HG03108 (cell line): ENCODE measurements around the gene MORN3.
A peak's percentile ranks its signal among the peaks of the same experiment; 100 is the strongest.
"Not testable (repeated sequence)": the region's sequence is repeated elsewhere in the genome, so short reads cannot be mapped to it uniquely, and the experiment has no call there.

ENCODE experiments used
- ATAC-seq: cut with Tn5 transposase; IDR thresholded peaks from one replicate; pipeline ENCODE4 v1.9.1; 2021; ENCODE audit warnings: moderate library complexity; ENCODE audit not compliant: unreplicated experiment

The MORN3 gene

GRCh38 chr12:121641343-121641630 is 28.2 kb downstream of the MORN3 start:
- no peak for ATAC-seq

GRCh38 chr12:121638298-121639202 is 30.9 kb downstream of the MORN3 start:
- no peak for ATAC-seq

DNA sequence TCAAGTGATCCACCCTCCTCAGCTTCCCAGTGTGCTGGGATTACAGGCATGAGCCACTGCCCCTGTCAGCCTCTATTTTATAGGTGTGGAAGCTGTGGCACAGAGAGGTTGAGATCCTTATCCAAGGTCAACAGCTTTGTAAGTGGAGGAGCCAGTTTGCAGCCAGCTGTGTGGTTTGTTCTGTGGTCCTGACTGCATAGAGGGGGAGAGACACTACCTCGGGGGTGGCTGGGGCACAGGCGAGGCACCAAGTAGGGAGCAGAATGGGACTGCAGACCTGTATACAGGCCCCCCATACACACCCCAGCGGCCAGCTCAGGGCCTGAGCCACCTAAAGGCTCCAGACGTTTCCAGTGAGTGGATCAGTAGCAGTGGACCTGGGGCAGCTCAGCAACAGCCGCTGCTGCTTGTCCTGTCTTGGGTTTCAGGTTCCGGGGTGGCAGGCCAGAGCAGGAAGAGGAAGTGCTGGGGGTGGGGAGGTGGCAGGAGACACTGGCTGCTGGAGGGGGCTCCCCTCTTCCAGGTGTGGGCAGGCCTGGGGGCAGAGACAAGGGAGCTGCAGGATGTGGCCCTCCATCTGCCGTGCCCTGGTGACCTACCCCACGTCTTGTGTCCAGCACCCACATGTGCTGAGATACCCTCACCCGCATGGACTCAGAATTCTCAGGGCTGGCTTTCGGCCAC is 32.1 kb downstream of the MORN3 start:
- peak; percentile 81 for ATAC-seq

GRCh38 chr12:121634836-121635235 is 34.6 kb downstream of the MORN3 start:
- ATAC-seq = no peak

DNA sequence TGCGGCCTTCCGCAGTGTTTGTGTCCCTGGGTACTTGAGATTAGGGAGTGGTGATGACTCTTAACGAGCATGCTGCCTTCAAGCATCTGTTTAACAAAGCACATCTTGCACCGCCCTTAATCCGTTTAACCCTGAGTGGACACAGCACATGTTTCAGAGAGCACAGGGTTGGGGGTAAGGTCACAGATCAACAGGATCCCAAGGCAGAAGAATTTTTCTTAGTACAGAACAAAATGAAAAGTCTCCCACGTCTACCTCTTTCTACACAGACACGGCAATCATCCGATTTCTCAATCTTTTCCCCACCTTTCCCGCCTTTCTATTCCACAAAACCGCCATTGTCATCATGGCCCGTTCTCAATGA is 35.6 kb downstream of the MORN3 start:
- not testable (repeated sequence) for ATAC-seq

DNA sequence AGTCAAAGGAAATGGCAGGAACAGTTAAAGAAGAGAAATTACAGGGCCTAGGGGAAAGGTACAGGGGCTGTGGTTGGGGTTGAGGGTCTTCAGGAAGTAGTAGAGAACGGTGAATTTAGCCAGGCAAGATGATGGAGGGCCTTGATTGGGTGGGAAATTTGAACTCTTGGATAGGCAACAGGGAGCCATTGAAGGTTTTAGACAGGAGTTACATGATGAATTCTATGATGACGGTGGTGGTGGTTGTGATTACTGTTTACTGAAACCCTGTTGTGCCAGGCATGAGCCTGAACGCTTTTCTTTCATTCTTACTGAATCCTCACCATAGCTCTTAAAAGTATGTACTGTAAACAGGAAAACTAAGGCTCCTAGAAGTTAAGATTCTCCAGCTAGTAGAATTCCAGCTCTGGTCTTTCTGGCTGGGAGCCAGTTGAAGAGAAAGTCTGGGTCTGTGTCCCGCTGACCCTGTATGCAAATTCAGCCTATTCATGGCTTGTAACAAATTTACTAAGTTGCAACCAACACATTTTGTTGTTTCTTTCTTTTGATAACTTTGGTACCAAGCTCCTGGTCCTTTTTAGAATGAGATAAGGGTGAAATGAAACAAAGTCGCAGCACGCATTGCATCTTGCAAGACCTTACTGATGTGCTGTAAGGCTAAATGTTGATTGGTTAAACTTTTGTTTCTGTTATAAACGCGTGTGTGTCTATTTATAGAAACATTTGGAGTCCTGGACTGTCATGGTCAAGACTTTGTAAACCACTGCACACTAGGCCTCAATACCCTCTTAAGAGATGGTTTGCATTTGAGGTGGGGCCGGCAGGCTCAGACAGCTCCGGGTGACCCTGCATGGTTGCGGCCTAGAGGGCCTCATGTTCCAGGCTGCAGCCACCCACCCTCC is 37.1 kb downstream of the MORN3 start:
- ATAC-seq = no peak

DNA sequence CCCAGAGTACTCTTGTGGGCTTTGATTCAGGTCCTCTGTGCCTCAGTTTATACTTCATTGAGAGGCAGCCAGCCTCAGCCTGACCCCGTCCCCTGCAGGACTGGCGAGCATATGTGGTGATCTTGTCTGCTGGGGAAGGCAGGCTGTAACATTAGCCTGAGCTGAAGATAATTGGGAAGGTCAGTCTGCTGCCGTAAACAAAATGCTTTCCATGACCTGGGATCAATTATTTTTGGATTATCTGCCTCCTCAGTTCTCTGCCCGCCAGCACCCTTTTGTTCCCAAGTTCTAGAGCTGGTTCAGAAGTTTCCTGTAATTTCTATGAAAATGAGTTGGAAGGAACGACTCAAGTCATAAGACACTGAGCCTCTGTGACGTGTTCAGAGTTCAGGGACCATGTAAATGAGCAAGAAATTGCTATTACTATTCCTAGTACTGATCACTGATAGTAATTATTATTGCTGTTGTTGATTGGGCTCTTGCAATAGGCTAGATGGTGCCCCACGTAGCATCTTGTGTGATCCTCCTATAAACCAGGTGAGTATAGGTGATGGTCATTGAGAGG is 38.6 kb downstream of the MORN3 start:
- no peak for ATAC-seq

DNA sequence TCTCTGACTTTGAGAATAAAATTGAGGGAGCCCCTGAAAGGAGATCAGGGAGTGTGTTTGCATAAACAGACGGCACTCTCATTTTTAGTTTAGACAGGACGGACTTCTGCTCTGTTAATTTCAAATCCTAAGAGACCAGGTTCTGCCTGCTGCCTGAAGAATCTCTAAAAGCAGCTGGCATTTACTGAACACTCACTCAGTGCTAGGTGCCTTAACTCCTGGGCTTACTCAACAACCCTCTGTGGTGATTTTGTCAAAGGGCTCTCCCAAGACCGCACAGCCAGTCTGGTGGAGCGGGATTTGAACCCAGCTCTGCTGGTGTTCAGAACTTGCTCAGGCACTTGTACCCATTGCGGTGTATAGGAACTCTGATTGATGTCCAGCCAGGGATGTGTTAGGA is 40.9 kb downstream of the MORN3 start:
- no peak for ATAC-seq

DNA sequence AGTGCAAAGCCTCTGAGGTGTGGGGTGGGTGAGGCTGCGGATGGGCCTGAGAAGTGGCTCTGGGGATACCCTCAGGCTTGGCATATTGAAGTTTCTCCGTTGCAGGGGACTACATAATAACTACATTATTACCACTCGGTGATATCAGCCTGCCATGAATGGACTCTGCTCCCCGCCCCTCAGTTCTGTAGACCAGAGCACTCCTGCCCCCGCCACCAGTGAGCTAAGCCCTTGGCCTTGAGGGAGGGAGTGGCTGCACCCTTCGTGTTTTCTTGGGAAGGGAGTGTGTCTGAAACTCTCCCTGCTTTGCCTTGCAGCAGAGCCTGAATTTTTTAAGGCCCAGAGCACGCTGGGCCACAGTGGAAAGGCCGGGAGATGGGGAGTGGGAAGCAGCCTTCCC is 41.4 kb downstream of the MORN3 start:
- no peak for ATAC-seq

DNA sequence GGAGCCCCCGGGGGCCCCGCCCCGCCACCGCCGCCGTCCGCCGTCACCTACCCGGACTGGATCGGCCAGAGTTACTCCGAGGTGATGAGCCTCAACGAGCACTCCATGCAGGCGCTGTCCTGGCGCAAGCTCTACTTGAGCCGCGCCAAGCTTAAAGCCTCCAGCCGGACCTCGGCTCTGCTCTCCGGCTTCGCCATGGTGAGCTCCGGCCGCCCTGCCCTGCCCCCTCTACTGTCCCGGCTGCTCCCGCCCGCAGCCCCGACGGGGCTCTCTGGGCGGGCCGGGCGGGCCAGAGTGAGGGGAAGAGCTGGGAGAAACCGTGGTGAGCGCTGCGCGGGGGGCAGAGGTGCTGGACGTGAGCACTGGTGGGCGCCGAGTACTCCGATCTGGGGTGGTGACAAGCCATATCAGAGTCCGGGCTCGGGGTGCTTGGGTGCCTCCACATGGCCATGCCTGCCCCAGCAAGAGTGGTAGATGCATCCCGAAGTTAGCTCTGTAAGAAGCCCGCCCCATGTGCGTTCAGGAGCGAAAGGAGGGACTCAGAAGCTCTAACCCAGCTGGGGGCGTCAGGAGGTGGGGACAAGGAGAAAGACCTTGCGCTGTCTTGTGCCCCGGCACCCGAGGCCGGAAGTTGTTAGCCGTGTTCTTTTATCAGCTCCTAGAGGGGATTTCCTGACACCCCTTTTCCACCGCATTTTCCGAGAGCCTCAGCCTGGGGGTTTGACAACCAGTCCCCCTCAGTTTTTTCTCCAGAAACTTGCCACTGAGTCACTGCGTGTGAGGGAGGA is 42.4 kb downstream of the MORN3 start:
- peak; percentile 24 for ATAC-seq

- ATAC-seq = peak; percentile 66
Measured at GRCh38 chr12:121626087-121626852, 43.2 kb downstream of the MORN3 start, which contains the start of gene ORAI1. Gene ORAI1 (plus strand): TSS chr12:121626530.

- no peak for ATAC-seq
Measured at GRCh38 chr12:121620333-121620891, 49.0 kb downstream of the MORN3 start.

DNA sequence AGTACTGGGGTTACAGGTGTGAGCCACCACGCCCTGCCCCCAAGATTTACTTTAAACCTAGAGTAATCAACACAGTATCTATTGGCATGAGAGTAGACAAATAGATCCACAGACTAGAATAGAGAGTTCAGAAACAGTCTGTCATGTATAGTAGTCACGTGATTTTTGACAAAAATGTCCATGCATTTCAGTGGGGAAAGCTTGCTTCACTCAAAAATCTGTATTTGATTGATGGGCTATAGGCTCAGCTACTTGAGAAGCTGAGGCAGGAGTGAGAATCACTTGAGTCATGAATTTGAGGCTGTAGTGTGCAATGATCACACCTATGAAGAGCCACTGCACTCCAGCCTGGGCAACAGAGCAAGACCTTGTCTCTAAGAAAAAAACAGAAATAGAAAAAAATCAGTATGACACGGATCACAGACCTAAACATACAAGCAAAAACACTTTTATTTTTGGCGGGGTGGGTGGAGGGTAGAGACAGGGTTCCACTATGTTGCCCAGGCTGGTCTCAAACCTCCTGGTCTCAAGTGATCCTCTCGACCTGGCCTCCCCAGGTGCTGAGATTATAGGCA is 50.7 kb downstream of the MORN3 start:
- no peak for ATAC-seq

- no peak for ATAC-seq
Measured at GRCh38 chr12:121614872-121615467, 54.5 kb downstream of the MORN3 start.

DNA sequence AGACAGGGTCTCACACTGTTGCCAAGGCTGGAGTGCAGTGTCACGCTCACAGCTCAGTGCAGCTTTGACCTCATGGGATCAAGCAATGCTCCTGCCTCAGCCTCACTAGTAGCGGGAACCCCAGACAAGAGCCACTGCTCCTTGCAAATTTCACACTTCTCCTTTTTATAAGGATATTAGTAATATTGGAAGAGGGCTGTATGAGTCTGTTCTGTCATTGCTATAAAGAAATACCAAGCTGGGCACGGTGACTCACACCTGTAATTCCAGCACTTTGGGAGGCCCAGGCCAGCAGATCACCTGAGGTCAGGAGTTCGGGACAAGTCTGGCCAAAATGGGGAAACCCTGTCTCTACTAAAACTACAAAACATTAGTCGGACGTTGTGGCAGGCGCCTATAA is 56.0 kb downstream of the MORN3 start:
- no peak for ATAC-seq

GRCh38 chr12:121611306-121611705 is 58.1 kb downstream of the MORN3 start:
- no peak for ATAC-seq

GRCh38 chr12:121610239-121611149 is 59.0 kb downstream of the MORN3 start:
- ATAC-seq = no peak
